Hematopoietic multipotent progenitor cell treated with erythropoietin and hydrocortisone succinate and interleukin-3 and kit ligand, for 17 days (in vitro differentiated cells): ENCODE measurements around the gene KCNMA1.
"Not testable (repeated sequence)": the region's sequence is repeated elsewhere in the genome, so short reads cannot be mapped to it uniquely, and the experiment has no call there.

Source experiments
- DNase-seq: peaks from one replicate; pipeline ENCODE4 v3.0.0-alpha.2; 2015; ENCODE audit warnings: low spot score

Gene KCNMA1

DNA sequence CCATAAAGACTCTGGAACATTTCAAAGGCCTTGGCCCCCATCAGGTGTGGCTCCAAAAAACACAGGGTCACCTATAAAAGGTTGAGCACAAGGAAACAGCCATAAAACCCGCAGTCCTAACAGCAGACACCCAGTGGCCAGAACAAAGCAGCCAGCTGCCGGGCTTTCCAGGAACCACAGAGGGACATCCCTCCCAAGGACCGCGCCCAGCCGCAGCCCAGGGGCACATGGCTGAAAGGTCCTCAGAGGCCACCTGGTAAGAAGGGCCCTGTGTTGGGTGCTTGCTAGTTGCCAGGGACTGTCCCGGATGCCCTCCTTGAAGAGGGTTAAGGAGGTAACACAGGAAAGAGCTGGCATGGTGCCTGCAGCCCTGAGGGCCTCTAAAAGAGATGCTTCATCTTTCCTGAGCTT is 32.7 kb downstream of the KCNMA1 start:
- DNase-seq, result no peak

DNA sequence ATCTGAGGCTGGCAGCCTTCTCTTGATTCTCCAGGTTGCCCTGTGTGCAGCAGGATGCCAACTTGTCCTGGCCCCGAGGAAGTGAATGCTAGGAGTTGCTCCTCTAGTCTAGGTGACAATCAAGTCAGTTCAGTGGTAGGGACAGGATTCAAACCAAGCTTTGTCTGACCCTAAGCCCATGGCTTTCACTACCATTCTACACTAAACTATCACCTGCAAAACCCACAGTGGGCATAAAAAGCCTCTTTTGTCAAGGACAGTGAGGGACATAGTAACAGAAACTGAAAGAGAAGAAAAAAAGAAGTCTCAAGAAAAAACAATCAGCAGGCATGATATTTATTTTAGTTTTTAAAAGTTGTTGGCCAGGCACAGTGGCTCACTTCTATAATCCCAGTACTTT is 33.5 kb downstream of the KCNMA1 start:
- no peak for DNase-seq

DNA sequence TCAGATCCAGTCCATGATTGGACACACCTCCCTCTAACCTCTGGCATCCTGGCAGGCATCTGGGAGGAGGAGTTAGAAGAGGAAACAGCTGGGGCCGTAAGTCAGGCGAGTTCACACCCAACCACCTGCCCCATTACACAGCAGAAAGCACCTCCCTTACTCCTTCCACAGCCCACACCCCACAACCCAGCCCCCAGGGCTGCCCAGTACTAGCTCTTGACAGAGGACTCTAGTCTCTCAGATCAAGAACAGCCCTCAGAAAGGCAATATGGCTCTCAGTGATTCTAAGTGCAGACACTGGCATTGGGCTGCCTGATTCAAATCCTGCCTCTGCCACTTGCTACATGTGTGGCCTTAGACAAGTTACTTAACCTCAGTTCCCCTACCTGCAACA is 34.1 kb downstream of the KCNMA1 start:
- no peak for DNase-seq

DNA sequence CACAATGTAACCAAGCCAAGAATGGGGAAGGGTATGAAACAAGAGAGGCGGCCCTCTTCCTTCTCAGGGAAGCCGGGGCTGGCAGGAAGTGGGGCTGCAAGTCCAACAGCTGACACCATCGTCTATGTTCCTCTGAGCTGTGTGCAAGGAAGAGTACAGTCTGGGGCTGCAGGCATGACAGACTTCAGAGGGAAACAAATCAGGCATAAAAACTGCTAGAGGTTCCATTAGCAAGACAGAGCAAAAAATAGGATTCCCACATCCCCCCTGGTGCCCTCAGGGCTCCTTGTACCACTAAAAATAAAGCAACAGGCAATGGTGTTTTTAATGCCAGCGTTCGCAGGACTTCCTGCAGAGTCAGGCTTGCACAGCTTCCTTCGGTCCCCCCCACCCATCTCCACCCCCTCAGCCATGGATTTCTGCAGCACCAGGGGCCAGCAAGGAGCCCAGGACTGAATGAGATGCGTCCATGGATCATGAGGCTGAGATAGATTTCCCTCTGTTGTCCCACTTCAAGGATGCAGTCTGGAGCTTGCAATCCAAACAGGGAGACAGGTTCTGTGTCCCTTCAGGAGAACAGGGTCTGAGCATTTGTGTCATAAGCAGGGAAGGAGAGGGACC is 34.6 kb downstream of the KCNMA1 start:
- no peak for DNase-seq

DNA sequence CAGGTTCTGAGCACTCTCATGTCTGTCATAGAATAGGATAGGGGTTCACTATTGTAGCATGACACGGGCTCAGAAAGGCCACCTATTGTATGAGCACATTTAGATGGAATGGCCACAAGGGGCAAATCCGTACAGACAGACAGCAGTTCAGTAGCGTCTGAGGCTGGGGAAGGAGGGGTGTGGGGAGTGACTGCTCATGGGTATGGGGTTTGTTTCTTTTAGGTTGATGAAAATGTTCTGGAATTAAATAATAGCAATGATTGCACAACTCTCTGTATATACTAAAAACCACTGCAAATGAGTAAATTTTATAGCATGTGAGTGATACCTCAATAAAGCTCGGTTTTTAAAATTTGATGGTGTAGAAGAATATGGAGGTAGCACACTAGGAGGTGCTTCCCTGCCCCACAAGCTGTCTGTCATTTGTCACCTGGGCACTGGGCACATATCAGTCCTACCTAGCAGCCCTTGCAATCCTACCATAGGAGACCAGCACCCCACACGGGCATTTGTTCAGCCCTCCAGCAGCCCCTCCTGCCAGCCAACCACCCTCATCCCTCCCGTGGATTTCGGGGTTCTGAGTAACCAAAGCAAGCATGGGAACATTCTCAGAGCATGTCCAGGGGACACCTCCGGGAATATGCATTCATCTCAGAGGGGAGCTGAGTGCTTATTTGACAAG is 35.2 kb downstream of the KCNMA1 start:
- DNase-seq, result no peak

DNA sequence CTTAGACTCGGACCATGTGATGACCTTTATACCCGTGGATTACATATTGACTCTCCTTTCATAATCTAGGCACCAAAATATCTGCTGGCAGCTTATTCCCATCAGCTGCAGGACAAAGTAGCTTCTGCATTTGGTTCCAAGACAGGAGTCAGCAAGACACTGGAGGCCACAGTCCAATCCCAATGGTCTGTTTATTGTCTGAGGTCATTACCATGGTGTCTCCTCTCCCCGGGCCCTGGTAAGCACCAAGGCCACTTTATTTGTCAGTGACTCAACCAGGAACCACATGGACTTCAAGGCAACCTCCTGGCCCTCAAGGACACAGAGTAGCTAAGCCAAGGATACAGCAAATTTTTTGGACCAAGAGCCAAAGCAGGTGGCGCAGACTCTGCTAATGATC is 36.1 kb downstream of the KCNMA1 start:
- DNase-seq, result no peak

DNA sequence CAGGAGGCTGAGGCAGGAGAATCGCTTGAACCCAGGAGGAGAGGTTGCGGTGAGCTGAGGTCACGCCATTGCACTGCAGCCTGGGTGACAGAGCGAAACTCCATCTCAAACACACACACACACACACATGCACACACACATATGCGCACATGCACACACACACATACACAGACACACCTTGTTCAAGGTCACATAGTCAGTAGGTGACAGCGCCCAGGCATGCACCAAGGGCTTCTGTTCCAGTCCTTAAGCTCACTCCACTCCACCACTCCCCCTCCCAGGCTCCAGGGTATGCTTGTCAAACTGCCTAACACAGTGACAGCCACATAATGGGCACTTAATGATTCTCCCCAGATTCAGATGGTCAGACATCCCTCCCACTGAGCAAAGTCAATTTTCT is 37.0 kb downstream of the KCNMA1 start:
- no peak for DNase-seq

DNA sequence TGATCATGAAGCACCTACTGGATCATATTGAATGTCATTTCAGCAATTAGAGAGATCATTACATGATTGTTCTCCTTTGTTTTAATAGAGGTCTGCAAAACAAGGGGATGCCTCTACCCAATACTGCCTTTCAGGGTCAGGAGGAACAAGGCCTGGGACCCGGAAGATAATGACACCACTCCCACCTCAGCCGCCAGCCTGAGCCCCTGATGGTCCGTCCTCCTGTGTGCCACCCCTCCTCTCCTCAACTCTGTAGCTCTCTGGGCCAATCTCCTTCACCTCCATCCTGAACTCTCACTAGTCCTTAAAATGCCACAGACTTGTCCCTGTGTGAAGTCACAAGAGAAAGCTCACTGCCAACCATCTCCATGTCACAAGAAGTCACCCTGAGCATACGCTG is 38.0 kb downstream of the KCNMA1 start:
- DNase-seq, result no peak

DNA sequence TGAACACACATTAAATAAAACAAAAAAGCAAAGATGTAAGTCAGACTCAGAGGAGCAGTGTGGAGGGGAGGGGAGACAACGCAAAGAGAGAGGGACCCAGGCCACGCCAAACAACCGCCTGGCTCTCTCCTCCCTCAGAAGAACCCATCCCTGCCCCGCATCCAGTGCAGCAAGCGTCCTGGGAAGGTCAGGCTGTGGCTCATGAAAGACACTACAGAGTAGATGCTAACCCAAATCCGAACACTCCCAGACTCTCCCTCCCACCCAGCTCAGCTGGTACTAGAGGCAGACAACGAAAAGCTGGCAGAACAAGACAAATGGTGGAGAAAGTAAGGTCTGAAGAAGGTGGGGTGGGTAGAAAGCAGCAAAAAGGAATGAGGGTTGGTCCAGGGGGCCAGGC is 39.0 kb downstream of the KCNMA1 start:
- DNase-seq, result no peak

DNA sequence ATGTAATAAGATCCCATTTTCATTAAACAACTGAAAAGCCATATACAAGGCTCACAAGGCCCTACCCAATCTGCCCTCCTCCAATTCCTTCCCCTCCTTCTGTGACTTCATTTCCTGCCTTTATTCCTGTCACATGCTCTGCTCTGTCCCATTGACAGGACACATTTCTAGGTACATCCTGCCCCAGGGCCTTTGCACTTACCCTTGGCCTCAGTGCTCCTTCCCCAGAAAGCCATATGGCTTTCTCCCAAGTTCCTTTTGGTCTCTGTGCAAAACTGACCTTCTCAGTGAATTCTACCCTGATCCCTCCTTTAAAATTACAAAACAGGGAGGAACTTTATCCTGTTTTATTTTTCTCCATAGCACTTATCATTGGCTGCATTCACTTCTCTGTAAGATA is 40.0 kb downstream of the KCNMA1 start:
- no peak for DNase-seq

DNA sequence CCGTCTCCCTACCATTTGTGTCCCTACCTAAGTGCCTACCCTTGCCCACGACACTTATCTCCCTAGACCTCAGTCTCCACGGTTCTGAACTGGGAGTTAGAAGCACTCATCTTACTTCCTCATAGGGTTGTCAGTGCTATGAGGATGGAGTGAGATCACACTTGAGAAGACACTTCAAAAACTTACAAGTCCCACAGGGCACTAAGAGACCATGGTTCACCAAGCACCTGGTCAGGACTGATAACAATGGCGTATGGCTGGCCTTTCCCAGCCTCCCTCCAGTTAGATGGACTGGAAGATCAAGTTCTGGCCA is 43.2 kb downstream of the KCNMA1 start:
- DNase-seq, result no peak

DNA sequence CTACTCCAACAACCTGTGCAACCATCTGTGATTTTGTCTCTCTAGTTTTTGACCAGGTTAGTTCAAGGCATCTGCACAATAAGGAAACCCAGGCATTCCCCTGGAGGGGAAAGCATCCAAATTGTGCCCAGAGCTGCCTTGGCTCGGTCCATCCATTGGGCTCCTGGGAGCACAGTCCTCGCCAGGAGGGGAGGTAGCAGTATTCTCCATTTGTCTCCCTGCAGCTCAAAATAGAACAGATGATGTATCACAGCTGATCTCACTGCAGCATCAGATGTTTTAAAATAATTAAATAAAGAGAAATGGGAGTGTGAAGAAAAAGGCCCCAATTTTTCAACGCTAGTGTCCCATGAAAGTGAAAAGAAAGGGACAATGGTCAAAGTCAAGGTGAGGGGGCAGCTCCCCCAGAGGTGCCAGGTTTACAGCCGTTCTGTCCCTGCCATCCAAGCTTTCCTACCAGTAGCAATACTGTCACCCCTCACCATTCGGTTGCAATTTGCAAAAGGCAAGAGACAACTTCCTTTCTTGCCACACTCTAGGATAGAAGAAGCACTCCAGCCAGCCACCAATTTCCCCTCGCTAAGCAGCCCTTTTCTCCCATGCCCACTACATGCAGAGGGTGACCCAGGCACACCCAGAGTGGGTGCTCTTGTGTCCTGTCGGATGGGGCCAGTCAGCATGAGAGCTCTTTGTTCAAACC is 43.7 kb downstream of the KCNMA1 start:
- no peak for DNase-seq

DNA sequence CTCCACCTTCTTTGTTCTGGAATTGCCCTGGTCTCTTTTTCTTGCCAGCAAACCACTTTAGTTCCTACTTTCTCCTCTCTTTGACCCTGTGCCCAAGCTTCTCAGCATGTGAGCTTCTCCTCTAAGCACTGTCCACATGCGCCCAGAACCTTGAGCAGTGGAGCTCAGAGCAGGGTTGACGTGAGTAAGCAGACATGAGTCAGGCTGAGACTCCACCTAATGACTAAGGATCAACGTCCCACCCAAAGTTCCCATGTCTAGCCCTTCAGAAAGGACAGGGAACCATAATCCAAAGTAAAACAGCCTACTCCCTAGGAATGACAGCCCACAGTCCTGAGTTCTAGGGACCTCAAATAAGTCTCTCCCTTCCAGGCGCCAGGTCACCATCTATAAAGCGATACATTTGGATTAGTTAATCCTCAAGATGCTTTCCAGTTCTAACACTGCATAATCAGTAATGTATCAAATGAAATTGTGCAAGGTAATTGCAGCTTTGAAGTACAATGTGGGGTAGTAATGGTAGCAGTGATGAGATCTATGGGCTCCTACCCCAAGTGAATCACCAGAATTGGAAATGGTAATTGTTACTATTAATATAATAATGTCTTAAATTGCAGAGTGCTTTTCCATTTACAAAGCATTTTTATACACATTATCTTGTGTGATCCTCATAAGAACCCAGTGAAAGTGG is 44.5 kb downstream of the KCNMA1 start:
- DNase-seq, result no peak

DNA sequence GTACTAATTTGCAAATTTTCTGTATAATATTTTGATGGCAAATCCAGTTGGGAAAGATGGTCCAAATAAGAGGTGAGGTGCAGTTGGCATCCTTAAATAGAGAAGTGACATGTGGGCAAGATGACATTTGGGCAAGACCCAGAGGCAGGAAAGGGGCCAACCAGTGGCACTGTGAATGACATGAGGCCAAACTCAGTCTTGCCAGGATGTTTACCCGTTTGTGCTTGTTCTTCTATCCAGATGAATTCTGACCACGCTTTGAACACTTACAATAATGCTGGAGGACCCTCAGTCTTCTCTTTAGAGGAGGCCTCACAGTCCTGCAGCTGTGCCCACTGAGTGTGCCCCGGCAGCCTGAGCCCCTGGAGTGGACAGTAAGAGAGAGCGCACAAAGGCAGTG is 45.1 kb downstream of the KCNMA1 start:
- DNase-seq, result no peak

DNA sequence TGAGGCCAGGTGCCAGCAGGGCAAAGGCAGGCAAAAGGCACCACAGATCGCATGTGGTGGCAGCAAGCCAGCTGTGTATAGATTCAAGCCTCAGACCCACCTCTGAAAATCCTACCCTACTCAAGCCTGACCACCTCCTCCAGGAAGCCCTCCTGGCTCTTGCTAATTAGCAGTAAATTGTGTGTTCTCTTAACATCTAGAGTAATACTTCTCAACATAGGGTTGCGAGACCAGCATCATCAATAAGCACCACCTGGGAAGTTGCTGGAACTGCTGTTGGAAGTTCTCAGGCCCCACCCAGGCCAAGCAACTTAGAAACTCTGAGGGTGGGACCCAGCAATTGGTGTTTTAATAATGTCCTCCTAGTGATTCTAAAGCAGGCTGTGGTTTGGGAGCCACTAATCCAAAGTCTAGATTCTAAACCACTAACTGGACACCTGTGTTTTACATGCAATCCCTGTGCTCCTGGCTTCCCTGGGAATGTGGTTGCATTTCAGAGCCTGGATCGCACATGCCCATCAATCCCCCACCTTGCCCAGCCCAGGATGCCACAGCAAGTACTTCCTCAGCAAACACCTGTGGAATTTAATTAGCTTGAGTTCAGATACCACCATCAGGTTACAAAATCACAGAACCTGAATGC is 46.2 kb downstream of the KCNMA1 start:
- no peak for DNase-seq

DNA sequence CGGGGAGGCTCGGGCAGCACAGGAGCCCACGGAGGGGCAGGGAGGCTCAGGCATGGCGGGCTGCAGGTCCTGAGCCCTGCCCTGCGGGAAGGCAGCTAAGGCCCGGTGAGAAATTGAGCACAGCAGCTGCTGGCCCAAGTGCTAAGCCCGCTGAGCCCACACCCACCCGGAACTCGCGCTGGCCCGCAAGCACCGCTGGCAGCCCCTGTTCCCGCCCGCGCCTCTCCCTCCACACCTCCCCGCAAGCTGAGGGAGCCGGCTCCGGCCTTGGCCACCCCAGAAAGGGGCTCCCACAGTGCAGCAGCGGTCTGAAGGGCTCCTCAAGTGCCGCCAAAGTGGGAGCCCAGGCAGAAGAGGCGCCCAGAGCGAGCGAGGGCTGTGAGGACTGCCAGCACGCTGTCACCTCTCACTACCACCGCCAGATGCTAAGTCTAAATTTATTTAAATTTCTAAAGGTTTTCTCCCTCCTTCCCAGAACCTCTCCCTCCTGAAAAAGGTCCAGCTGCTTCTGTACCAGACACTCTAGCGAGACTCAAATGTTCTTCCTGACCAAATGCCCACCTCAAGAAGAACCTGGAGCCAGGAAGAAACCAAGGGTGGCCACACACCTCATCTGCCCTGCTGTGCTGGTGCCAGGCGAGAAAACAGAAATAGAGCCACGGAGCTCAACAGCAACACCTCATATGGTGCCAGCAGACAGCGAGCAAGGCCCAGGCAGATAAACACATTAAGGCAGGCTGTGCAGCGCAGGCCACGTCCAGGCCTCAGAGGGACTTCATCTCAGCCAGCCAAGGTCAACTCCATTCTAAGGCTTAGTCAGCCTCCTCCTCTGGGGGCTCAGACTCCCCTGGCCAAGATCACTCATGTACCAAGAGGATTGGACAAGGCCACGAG is 47.0 kb downstream of the KCNMA1 start:
- DNase-seq, result no peak

DNA sequence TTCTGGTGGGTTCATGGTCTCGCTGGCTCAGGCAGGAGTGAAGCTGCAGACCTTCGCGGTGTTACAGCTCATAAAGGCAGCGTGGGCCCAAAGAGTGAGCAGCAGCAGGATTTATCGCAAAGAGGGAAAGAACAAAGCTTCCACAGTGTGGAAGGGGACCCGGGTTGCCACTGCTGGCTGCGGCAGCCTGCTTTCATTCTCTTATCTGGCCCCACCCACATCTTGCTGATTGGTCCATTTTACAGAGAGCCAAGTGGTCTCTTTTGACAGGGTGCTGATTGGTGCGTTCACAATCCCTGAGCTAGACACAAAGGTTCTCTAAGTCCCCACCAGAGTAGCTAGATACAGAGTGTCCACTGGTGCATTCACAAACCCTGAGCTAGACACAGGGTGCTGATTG is 47.9 kb downstream of the KCNMA1 start:
- DNase-seq, result not testable (repeated sequence)

DNA sequence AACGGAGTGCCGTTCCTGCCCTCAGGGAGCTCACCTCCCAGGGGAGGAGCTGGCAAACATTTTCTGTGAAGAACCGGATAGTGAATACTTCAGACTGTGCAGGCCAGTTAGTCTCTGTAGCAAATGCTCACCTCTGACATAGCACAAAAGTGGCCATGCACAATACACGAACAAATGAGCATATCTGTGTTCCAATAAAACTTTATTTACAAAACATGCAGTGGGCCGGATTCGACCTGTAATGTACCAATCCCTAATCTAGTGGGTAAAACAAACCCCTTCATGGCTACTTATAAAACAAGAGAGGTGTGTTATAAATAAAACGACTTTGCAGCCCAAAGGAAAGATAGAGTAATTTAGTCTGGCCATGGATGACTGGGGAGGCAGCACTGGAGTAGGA is 48.7 kb downstream of the KCNMA1 start:
- DNase-seq, result no peak

DNA sequence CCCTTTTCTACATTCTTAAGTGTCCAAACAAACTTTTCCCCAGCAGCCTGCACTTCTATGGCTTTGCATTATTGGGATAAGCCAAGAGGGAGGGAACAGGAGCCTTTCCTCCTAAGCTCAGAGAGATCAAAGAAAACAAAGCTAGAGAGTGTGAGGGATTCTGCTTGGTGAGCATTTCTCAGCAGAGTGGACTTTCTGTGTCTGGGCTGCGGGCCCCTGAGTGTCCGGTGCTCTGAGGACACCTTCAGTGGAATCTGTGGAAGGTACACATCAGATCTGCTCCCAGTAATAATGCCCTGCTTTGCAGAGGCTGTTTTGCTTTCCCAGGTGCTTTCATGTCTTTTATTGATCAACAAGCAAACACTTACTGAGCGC is 50.2 kb downstream of the KCNMA1 start:
- DNase-seq, result no peak

DNA sequence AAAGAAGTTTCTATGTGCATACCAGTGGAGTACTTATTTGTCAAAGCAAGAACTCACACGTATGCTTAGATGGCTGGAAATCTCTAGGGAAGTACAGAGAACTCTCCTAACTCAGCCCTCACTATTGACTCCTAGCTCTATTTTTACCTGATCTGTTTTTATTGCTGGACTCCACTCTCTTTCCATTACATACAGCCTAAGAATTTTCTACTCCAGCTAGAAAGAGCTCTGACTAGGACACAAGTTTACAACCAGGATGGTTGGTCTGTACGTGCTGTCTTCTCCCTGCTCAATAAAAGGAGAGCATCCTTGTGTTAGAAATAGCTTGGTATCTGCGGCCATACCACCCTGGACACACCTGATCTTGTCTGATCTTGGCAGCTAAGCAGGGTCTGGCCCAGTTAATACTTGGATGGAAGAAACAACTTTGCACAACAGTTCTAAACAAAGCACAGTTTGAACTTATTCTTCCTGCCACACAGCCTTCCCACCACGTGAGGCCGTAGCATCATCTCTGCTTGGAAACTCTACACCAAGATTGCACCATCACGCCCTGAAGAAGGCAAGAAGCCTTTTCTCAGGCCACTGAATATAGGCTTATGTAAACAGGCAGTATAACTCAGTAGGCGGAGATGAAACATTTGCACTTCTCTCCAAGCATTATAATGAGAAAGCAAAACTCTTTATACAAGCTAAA is 50.7 kb downstream of the KCNMA1 start:
- DNase-seq, result no peak

DNA sequence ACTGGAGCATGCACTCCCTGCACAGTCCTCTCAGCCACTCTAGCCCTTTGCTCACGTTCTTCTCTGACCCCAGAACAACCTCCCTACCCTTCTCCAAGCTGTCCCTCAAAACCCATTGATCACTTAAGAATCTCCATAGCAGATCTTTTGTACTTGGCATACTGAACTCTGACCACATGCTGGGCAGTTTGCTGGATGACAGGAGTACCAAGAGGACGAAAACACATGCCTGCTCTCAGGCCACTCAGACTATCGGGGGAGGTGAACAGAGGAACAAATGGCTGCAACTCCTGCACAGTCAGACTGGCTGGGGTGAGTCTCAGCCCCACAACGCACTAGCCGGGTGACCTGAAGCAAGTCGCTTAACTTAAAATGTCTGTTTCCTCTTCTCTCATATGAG is 52.7 kb downstream of the KCNMA1 start:
- no peak for DNase-seq
